Activated gamma-delta T cell treated with anti-CD3 and anti-CD28 coated beads, Interleukin-2, amount 50 U/mL, for 16 hours (primary cell): ENCODE data around the gene IPO4.
A peak's percentile ranks its signal among the peaks of the same experiment; 100 is the strongest.
"Not testable (repeated sequence)": the region's sequence is repeated elsewhere in the genome, so short reads cannot be mapped to it uniquely, and the experiment has no call there.

Source experiments
- DNase-seq: peaks from one replicate; pipeline ENCODE4 v3.0.0-alpha.2; 2020; ENCODE audit warnings: low read depth

Gene IPO4

GRCh38 chr14:24215495-24216344 is 27.1 kb upstream of the IPO4 start, which contains the start of gene MDP1:
Gene MDP1 (minus strand): TSS chr14:24216066. CDS start chr14:24215955, 111 bp downstream.
- DNase-seq: peak; percentile 76

- DNase-seq: no peak
These were observed 25.4 kb upstream of the IPO4 start for GRCh38 chr14:24213866-24214662.

- peak; percentile 96 for DNase-seq
These were observed 24.6 kb upstream of the IPO4 start, which contains the start of gene CHMP4A for GRCh38 chr14:24212924-24213865. Gene CHMP4A (minus strand): TSS chr14:24213488. CDS start chr14:24213439, 49 bp downstream.

GRCh38 chr14:24211311-24211710 is 22.7 kb upstream of the IPO4 start:
- no peak for DNase-seq

GRCh38 chr14:24207625-24208024 is 19.0 kb upstream of the IPO4 start:
- DNase-seq: no peak

GRCh38 chr14:24207104-24207551 is 18.5 kb upstream of the IPO4 start:
- no peak for DNase-seq

- no peak for DNase-seq
These were observed 17.9 kb upstream of the IPO4 start for GRCh38 chr14:24206260-24207103.

- DNase-seq: no peak
These were observed 15.8 kb upstream of the IPO4 start for GRCh38 chr14:24204163-24205146.

GRCh38 chr14:24203249-24203886 is 14.8 kb upstream of the IPO4 start:
- DNase-seq: not testable (repeated sequence)

- not testable (repeated sequence) for DNase-seq
These were observed 13.9 kb upstream of the IPO4 start for GRCh38 chr14:24202538-24202937.

GRCh38 chr14:24198814-24199524 is 10.4 kb upstream of the IPO4 start:
- DNase-seq: no peak

- DNase-seq: no peak
These were observed 8.4 kb upstream of the IPO4 start for GRCh38 chr14:24197056-24197450.

GRCh38 chr14:24196071-24197055 is 7.7 kb upstream of the IPO4 start:
- DNase-seq: no peak

GRCh38 chr14:24195186-24196070 is 6.8 kb upstream of the IPO4 start, which contains the start of gene TM9SF1:
Gene TM9SF1 (minus strand): TSS chr14:24195441. CDS start chr14:24195019, 422 bp downstream.
- peak; percentile 78 for DNase-seq

GRCh38 chr14:24194873-24195185 is 6.2 kb upstream of the IPO4 start:
- no peak for DNase-seq
